Loucy (cell line): Measurements from ENCODE around the gene SNX5.
A peak's percentile ranks its signal among the peaks of the same experiment; 100 is the strongest.

Experiments
- H2AFZ ChIP-seq: fragments of 200-600 bp; sonication (generic); 2 replicates; pipeline ENCODE4 v1.6.0; 2016; ENCODE audit warnings: antibody characterized with exemption, mild to moderate bottlenecking, low read length, moderate library complexity
- H3F3A ChIP-seq: fragments of 200-600 bp; 2 replicates; pipeline ENCODE4 v1.6.0; 2016; ENCODE audit warnings: antibody characterized with exemption, low read depth, mild to moderate bottlenecking
- H3K27me3 ChIP-seq: fragments of 200-600 bp; sonication (generic); 2 replicates; pipeline ENCODE4 v1.6.1; 2014; ENCODE audit warnings: low read length, mild to moderate bottlenecking; ENCODE audit not compliant: insufficient read depth, poor library complexity, severe bottlenecking
- H3K36me3 ChIP-seq: fragments of 200-600 bp; sonication (generic); 2 replicates; pipeline ENCODE4 v1.6.1; 2016; ENCODE audit warnings: low read length; ENCODE audit not compliant: insufficient read depth
- H3K4me1 ChIP-seq: fragments of 200-600 bp; sonication (generic); 2 replicates; pipeline ENCODE4 v1.5.1; 2014; ENCODE audit warnings: low read length, mild to moderate bottlenecking; ENCODE audit not compliant: insufficient read depth, poor library complexity, severe bottlenecking
- H3K4me2 ChIP-seq: fragments of 200-600 bp; sonication (generic); 2 replicates; pipeline ENCODE4 v1.6.0; 2014; ENCODE audit warnings: antibody characterized with exemption, low read length, low read depth, mild to moderate bottlenecking; ENCODE audit not compliant: poor library complexity, severe bottlenecking
- H3K4me3 ChIP-seq: fragments of 200-600 bp; sonication (generic); 2 replicates; pipeline ENCODE4 v1.5.1; 2014; ENCODE audit warnings: low read length, mild to moderate bottlenecking, mixed read lengths; ENCODE audit not compliant: poor library complexity, severe bottlenecking
- H3K79me2 ChIP-seq: fragments of 200-600 bp; sonication (generic); 2 replicates; pipeline ENCODE4 v1.6.1; 2014; ENCODE audit warnings: low read length; ENCODE audit not compliant: insufficient read depth
- H3K9ac ChIP-seq: fragments of 200-600 bp; sonication (generic); 2 replicates; pipeline ENCODE4 v1.6.0; 2014; ENCODE audit warnings: mild to moderate bottlenecking, low read depth, low read length, moderate library complexity; ENCODE audit not compliant: poor library complexity, severe bottlenecking
- H3K9me2 ChIP-seq: fragments of 200-600 bp; sonication (generic); replicated peaks from 2 replicates; pipeline ENCODE4 v1.6.1; 2016; ENCODE audit warnings: low read depth, low read length, mixed read lengths
- H3K9me3 ChIP-seq: fragments of 200-600 bp; sonication (generic); 2 replicates; pipeline ENCODE4 v1.6.1; 2014; ENCODE audit warnings: mild to moderate bottlenecking, antibody characterized with exemption, low read length, low read depth; ENCODE audit not compliant: insufficient read depth
- H4K20me1 ChIP-seq: fragments of 200-600 bp; sonication (generic); 2 replicates; pipeline ENCODE4 v1.6.0; 2014; ENCODE audit warnings: antibody characterized with exemption, low read length, mild to moderate bottlenecking; ENCODE audit not compliant: insufficient read depth, poor library complexity, severe bottlenecking
- EZH2phosphoT487 ChIP-seq: fragments of 200-600 bp; IDR thresholded peaks from 2 replicates; pipeline ENCODE4 v1.6.1; 2018; ENCODE audit warnings: antibody characterized with exemption, mild to moderate bottlenecking, moderate library complexity, borderline replicate concordance
- TF ChIP-seq, protein P1 (sequence below): fragments of 200-600 bp; sonication (generic); conservative IDR thresholded peaks from 2 replicates; pipeline ENCODE4 v1.5.1; 2014; ENCODE audit warnings: mild to moderate bottlenecking, antibody characterized with exemption, low read length

Gene SNX5

DNA sequence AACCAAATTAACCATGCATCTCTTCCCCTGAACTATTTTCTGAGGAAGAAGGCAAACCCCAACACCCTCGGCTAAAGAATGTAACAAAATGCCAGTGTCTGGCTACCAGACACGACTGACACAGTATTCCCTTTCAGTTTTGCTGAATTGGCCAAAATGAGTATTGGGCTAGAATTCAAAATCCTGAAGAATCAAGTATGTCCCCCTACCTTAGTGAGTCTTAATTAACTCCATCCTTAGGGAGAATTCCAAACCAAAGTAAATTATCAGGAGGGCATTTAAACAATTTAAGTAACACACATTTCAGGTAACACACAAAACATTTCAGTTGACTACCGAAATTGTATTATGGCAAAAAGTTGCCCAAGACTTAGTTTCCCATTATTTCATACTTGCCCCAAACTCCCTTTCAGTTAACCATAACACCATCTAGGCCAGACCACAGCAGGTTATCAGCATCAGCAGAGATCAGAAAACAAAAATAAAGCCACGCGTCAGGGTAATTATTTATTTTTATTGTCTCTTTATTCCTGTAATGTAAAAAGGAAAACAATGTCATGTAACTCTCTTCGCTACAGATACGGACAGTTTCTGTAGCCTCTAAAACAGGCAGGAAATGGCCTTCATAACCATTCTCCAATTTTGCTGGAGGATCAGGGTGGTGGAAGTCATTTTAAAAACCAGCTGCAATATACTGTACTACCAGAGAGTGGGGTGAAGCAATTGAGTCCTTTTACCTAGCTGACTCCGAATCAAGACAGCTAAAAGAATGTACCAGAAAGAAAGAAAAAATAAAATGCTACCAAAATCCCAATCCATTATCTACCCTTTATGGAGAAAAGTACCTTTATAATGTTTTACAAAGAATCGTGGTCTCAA, 1.9 kb downstream of the SNX5 start:
- Histone ChIP-seq H3K4me3 (peak overlapping the region; percentile 91), H3K9ac (peak overlapping the region; percentile 99), H4K20me1 (peaks cover 82% of the 10 kb centered on the region), H3K27me3 (peaks cover 13% of the 10 kb centered on the region), H2AFZ (no peak overlapping the region), H3K9me2 (no peaks in the 10 kb centered on the region), H3F3A (no peaks in the 10 kb centered on the region; the same call in 1 of the 2 replicates), H3K4me2 (peak overlapping the region; percentile 97), H3K4me1 (peaks cover 59% of the 10 kb centered on the region), H3K36me3 (peaks cover 4% of the 10 kb centered on the region; the same call in 1 of the 2 replicates), H3K9me3 (no peaks in the 10 kb centered on the region), H3K79me2 (peaks cover 95% of the 10 kb centered on the region)
- no peak for TF ChIP-seq EZH2phosphoT487
- TF ChIP-seq, protein P1, sequence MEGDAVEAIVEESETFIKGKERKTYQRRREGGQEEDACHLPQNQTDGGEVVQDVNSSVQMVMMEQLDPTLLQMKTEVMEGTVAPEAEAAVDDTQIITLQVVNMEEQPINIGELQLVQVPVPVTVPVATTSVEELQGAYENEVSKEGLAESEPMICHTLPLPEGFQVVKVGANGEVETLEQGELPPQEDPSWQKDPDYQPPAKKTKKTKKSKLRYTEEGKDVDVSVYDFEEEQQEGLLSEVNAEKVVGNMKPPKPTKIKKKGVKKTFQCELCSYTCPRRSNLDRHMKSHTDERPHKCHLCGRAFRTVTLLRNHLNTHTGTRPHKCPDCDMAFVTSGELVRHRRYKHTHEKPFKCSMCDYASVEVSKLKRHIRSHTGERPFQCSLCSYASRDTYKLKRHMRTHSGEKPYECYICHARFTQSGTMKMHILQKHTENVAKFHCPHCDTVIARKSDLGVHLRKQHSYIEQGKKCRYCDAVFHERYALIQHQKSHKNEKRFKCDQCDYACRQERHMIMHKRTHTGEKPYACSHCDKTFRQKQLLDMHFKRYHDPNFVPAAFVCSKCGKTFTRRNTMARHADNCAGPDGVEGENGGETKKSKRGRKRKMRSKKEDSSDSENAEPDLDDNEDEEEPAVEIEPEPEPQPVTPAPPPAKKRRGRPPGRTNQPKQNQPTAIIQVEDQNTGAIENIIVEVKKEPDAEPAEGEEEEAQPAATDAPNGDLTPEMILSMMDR: peak; percentile 47

GRCh38 chr20:17965042-17965697, 3.4 kb downstream of the SNX5 start:
- Histone ChIP-seq H3K4me1 (peaks cover 56% of the 10 kb centered on the region), H3F3A (no peaks in the 10 kb centered on the region; the same call in 1 of the 2 replicates), H4K20me1 (peaks cover 77% of the 10 kb centered on the region), H3K9me2 (no peaks in the 10 kb centered on the region), H3K9me3 (no peaks in the 10 kb centered on the region), H3K4me2 (peak overlapping the region; percentile 97), H3K27me3 (peaks cover 13% of the 10 kb centered on the region), H2AFZ (no peak overlapping the region), H3K4me3 (peak overlapping the region; percentile 91), H3K79me2 (peaks cover 95% of the 10 kb centered on the region), H3K36me3 (peaks cover 4% of the 10 kb centered on the region; the same call in 1 of the 2 replicates), H3K9ac (peak overlapping the region; percentile 99)
- TF ChIP-seq, protein P1: no peak
- no peak for TF ChIP-seq EZH2phosphoT487

DNA sequence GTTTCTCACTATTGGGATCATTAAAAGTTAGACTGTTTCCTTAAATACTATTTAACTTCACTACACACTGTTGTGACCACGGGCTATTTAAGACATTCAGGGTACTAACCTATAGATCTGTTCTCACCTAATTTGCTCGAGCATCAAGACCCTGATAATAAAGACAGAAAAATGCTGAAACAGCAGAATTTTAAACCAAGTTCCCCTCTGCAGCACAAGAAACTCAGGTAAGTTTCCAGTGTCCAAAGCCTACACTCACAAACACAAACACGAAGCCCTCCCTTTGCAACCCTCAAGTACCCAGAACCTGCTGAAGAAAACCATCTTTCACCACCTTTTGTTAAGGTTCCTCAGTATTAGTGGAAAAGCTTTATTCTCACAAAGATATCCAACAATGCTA, 4.0 kb downstream of the SNX5 start:
- Histone ChIP-seq H3K9ac (peak overlapping the region; percentile 99), H3K4me2 (peak overlapping the region; percentile 97), H2AFZ (no peak overlapping the region), H3K4me3 (peak overlapping the region; percentile 91), H3K4me1 (peaks cover 58% of the 10 kb centered on the region), H3K9me3 (no peaks in the 10 kb centered on the region), H3K9me2 (no peaks in the 10 kb centered on the region), H3K79me2 (peaks cover 95% of the 10 kb centered on the region), H3K36me3 (peaks cover 4% of the 10 kb centered on the region; the same call in 1 of the 2 replicates), H3K27me3 (peaks cover 13% of the 10 kb centered on the region), H3F3A (no peaks in the 10 kb centered on the region; the same call in 1 of the 2 replicates), H4K20me1 (peaks cover 78% of the 10 kb centered on the region)
- no peak for TF ChIP-seq EZH2phosphoT487
- TF ChIP-seq, protein P1: no peak
